Spleen (tissue), 11 donors: ENCODE measurements around the gene MPP1. TPM values are rescaled to one million over a fixed set of nuclear protein-coding genes. Genes with fewer than 3 reads are reported as not detected.

ENCODE experiments used
- DNase-seq: peaks from one replicate; pipeline ENCODE4 v3.0.0-alpha.2; 2020
- H3K27ac ChIP-seq, 8 donors: fragments of 200-600 bp; sonication (generic) in 7 of 8; 1 replicate in 4 of 8; 2 replicates in 4 of 8; pipeline versions ENCODE4 v1.5.0 to v1.8.0; 2016 to 2021; ENCODE audit warnings: inconsistent platforms in 4 of 8, mild to moderate bottlenecking in 4 of 8, moderate library complexity in 1 of 8
- H3K27me3 ChIP-seq, 7 donors: fragments of 200-600 bp; sonication (generic) in 6 of 7; replicated peaks in 1 of 7; 1 replicate in 4 of 7; 2 replicates in 3 of 7; pipeline versions ENCODE4 v1.5.0 to v1.8.0; 2016 to 2021; ENCODE audit warnings: inconsistent platforms in 3 of 7, mild to moderate bottlenecking in 1 of 7
- H3K36me3 ChIP-seq, 6 donors: fragments of 200-600 bp; sonication (generic) in 5 of 6; 1 replicate in 4 of 6; 2 replicates in 2 of 6; pipeline versions ENCODE4 v1.5.0 to v1.8.0; 2016 to 2021; ENCODE audit warnings: inconsistent platforms in 2 of 6
- H3K4me1 ChIP-seq, 6 donors: fragments of 200-600 bp; sonication (generic) in 5 of 6; 1 replicate in 3 of 6; 2 replicates in 3 of 6; pipeline versions ENCODE4 v1.5.0 to v1.8.0; 2016 to 2021; ENCODE audit warnings: inconsistent platforms in 3 of 6
- H3K4me3 ChIP-seq, 8 donors: fragments of 200-600 bp; sonication (generic) in 7 of 8; 1 replicate in 4 of 8; 2 replicates in 4 of 8; pipeline versions ENCODE4 v1.5.0 to v1.8.0; 2016 to 2021; ENCODE audit warnings: inconsistent platforms in 4 of 8, mild to moderate bottlenecking in 4 of 8, moderate library complexity in 2 of 8
- H3K9me3 ChIP-seq, 8 donors: fragments of 200-600 bp; sonication (generic) in 7 of 8; 1 replicate in 4 of 8; 2 replicates in 4 of 8; pipeline versions ENCODE4 v1.5.0 to v1.8.0; 2016 to 2021; ENCODE audit warnings: inconsistent platforms in 4 of 8
- POLR2A ChIP-seq, 3 donors: fragments of 450-650 bp; IDR thresholded peaks; one replicate each; pipeline ENCODE4 v1.5.1; 2017; ENCODE audit warnings: antibody characterized with exemption in 3 of 3, mild to moderate bottlenecking in 1 of 3
- POLR2AphosphoS5 ChIP-seq, 3 donors: sonication (generic); formaldehyde crosslinking; IDR thresholded peaks; one replicate each; pipeline ENCODE4 v1.5.1; 2017; ENCODE audit warnings: antibody characterized with exemption in 3 of 3
- WGBS, 5 donors: extraction: QIAGEN DNeasy Blood & Tissue Kit in 3 of 5; methylation state at CpG; one replicate each; pipeline versions ENCODE4 v1.1.5 to v1.1.7; 2013 to 2018; 5-methylcytosine and 5-hydroxymethylcytosine counted together
- intact Hi-C: fragments of 100-400 bp; cut with DNase I; formaldehyde crosslinking; loops from one replicate; pipeline ENCODE4 v1.15.0; 2023; ENCODE audit warnings: low total_unique reads
- polyA plus RNA-seq, 3 donors: library from polyadenylated mRNA; stranded (reverse); fragments of 200-250 nt; gene quantifications; one replicate each; pipeline ENCODE4 v1.2.1, GENCODE V29; 2013
- total RNA-seq, 7 donors: library from RNA; depleted of rRNA in 3 of 7; stranded (reverse); fragments of >200 nt in 3 of 7; fragmentation: NEBNext Ultra II Directional in 4 of 7; extraction: Animal tissue kit (Norgen Biotek cat#: 25700) in 4 of 7; gene quantifications; one replicate each; pipeline versions ENCODE4 v1.1.0 to v1.2.1, GENCODE V29; 2016 to 2021
- TF ChIP-seq, protein P1 (sequence below), 11 experiments: fragments of 200-600 bp in 7 of 11; fragments of 450-650 bp in 4 of 11; sonication (generic) in 4 of 11; IDR thresholded peaks in 8 of 11; conservative IDR thresholded peaks in 3 of 11; 1 replicate in 7 of 11; 2 replicates in 4 of 11; pipeline versions ENCODE4 v1.4.0 to v1.8.0; 2016 to 2021; ENCODE audit warnings: antibody characterized with exemption in 11 of 11, inconsistent platforms in 4 of 11, mild to moderate bottlenecking in 1 of 11
- donor health status: healthy with polysubstance abuse.
- donor health status: DM: no; HTN: no; CAD: no; lungs with moderate emphysema.
- donor health status: DM: no; HTN: no; CAD: no.
- donor health status: Bipolar disorder and iron deficiency.
- donor health status: healthy.
- donor health status: DM: no; HTN: no; CAD: no.
- donor health status: DM: yes; HTN: yes; CAD: no.

The MPP1 gene
- total and polyA plus RNA-seq, 10 donors: 24.3 to 122 (median 80.0) TPM

- H3K27me3 ChIP-seq: no peaks in the 10 kb centered on the region
- intact Hi-C loops: no loop called here
- peaks cover 0 to 49% (median 24%) of the 10 kb centered on the region in 6 donors for H3K4me1 ChIP-seq
- H3K36me3 ChIP-seq: no peaks in the 10 kb centered on the region
- peak overlapping the region in 7 of 8 donors; percentile 66 to 90 (median 84) for H3K27ac ChIP-seq
- no peak for DNase-seq
- peak overlapping the region; percentile 60 to 87 (median 64) for H3K4me3 ChIP-seq
- TF ChIP-seq POLR2AphosphoS5 (IDR thresholded peaks at IDR 0.05): no peak
- TF ChIP-seq POLR2A (IDR thresholded peaks at IDR 0.05): no peak
- TF ChIP-seq, protein P1, sequence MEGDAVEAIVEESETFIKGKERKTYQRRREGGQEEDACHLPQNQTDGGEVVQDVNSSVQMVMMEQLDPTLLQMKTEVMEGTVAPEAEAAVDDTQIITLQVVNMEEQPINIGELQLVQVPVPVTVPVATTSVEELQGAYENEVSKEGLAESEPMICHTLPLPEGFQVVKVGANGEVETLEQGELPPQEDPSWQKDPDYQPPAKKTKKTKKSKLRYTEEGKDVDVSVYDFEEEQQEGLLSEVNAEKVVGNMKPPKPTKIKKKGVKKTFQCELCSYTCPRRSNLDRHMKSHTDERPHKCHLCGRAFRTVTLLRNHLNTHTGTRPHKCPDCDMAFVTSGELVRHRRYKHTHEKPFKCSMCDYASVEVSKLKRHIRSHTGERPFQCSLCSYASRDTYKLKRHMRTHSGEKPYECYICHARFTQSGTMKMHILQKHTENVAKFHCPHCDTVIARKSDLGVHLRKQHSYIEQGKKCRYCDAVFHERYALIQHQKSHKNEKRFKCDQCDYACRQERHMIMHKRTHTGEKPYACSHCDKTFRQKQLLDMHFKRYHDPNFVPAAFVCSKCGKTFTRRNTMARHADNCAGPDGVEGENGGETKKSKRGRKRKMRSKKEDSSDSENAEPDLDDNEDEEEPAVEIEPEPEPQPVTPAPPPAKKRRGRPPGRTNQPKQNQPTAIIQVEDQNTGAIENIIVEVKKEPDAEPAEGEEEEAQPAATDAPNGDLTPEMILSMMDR (IDR thresholded peaks at IDR 0.05 in 8 of 11, conservative IDR thresholded peaks at IDR 0.05 in 3 of 11): no peak
- 9 to 41% (median 16%) methylated on average over 10 to 13 of the region's 13 CpGs for WGBS, 5 donors
- peaks cover 0 to 9% (median 0%) of the 10 kb centered on the region in 8 donors for H3K9me3 ChIP-seq
Measured at GRCh38 chrX:154805696-154806091, 409 bp upstream of the MPP1 start.

DNA sequence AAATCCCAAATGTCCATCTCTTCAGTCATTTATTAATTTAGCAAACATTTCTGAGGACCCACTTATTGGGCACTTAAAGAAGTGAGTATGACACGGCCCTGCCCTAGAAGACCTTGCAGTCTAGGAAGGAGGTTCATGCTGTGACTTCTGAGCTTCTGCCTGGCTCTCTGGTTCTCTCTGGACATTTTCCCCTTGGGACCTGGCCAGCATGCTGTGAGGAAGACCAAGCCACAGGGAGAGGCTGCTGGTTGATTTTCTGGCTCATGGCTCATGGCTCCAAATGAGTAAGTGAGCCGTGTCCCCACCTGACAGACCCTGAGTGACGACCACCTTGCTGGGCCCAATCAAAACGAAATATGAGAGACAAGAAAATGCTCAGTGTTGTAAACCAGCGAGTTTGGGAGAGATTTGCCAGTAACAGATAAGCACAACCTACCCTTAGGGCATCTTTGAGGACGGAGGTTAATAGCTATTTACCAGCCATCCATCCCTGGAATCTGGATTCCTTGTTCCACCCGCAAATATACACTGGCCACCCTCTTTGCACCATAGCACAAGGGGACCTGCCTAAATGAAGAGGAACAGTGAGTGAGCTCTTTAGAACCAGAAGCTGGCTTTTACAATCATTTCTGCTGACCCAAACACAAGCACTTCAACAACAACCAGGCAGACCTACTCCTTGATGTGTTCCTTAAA, 876 bp downstream of the MPP1 start:
- intact Hi-C loops: no loop called here
- Histone ChIP-seq H3K27me3 (no peaks in the 10 kb centered on the region), H3K27ac (peak overlapping the region; percentile 42 to 90 (median 82)), H3K36me3 (no peaks in the 10 kb centered on the region), H3K4me1 (peaks cover 0 to 62% (median 30%) of the 10 kb centered on the region in 6 donors), H3K9me3 (peaks cover 0 to 9% (median 0%) of the 10 kb centered on the region in 8 donors), H3K4me3 (peak overlapping the region; percentile 60 to 87 (median 64))
- 18 to 39% (median 29%) methylated on average over 7 of the region's 7 CpGs for WGBS, 5 donors
- TF ChIP-seq POLR2AphosphoS5 (IDR thresholded peaks at IDR 0.05) (no peak), POLR2A (IDR thresholded peaks at IDR 0.05) (no peak)
- TF ChIP-seq, protein P1 (IDR thresholded peaks at IDR 0.05 in 8 of 11, conservative IDR thresholded peaks at IDR 0.05 in 3 of 11): no peak
- no peak for DNase-seq

- WGBS, 5 donors: 48 to 67% (median 61%) methylated on average over 2 of the region's 2 CpGs
- DNase-seq: no peak
- TF ChIP-seq, protein P1 (IDR thresholded peaks at IDR 0.05 in 8 of 11, conservative IDR thresholded peaks at IDR 0.05 in 3 of 11): no peak
- TF ChIP-seq POLR2AphosphoS5 (IDR thresholded peaks at IDR 0.05) (no peak), POLR2A (IDR thresholded peaks at IDR 0.05) (no peak)
- intact Hi-C loops: no loop called here
- Histone ChIP-seq H3K4me1 (peaks cover 0 to 71% (median 35%) of the 10 kb centered on the region in 6 donors), H3K27me3 (no peaks in the 10 kb centered on the region), H3K27ac (peak overlapping the region; percentile 4 to 90 (median 78)), H3K9me3 (peaks cover 0 to 9% (median 0%) of the 10 kb centered on the region in 8 donors), H3K4me3 (peak overlapping the region in 2 of 8 donors; percentile 72 to 87), H3K36me3 (no peaks in the 10 kb centered on the region)
Measured at GRCh38 chrX:154802947-154803346, 2.3 kb downstream of the MPP1 start.

- intact Hi-C loops: no loop called here
- whole genome bisulfite sequencing, 5 donors: 44 to 67% (median 60%) methylated on average over 8 of the region's 8 CpGs
- TF ChIP-seq POLR2AphosphoS5 (IDR thresholded peaks at IDR 0.05): peak in 1 of 3 donors; percentile 20
- TF ChIP-seq, protein P1 (IDR thresholded peaks at IDR 0.05 in 8 of 11, conservative IDR thresholded peaks at IDR 0.05 in 3 of 11): no peak
- Histone ChIP-seq H3K4me3 (peak overlapping the region in 1 of 8 donors; percentile 36), H3K9me3 (no peaks in the 10 kb centered on the region), H3K4me1 (peaks cover 0 to 66% (median 32%) of the 10 kb centered on the region in 6 donors), H3K27ac (peak overlapping the region; percentile 42 to 90 (median 82)), H3K27me3 (no peaks in the 10 kb centered on the region), H3K36me3 (no peaks in the 10 kb centered on the region)
- no peak for DNase-seq
Measured at GRCh38 chrX:154800478-154801210, 4.6 kb downstream of the MPP1 start.
